OCI-LY7 (cell line): ENCODE measurements around the gene OXTR.

Experiments
- EZH2phosphoT487 ChIP-seq: fragments of 200-600 bp; sonication (generic); IDR thresholded peaks from 2 replicates; pipeline ENCODE4 v1.6.1; 2018; ENCODE audit warnings: low read depth, borderline replicate concordance, mild to moderate bottlenecking, mixed run types, antibody characterized with exemption, low read length, moderate library complexity, mixed read lengths
- TF ChIP-seq, protein P1 (sequence below): fragments of 200-600 bp; sonication (generic); conservative IDR thresholded peaks from 2 replicates; pipeline ENCODE4 v1.5.1; 2014; ENCODE audit warnings: mild to moderate bottlenecking, antibody characterized with exemption, low read length, moderate library complexity, mixed read lengths

GRCh38 chr3:8723612-8724011, 45.8 kb downstream of the OXTR start:
- TF ChIP-seq, protein P1, sequence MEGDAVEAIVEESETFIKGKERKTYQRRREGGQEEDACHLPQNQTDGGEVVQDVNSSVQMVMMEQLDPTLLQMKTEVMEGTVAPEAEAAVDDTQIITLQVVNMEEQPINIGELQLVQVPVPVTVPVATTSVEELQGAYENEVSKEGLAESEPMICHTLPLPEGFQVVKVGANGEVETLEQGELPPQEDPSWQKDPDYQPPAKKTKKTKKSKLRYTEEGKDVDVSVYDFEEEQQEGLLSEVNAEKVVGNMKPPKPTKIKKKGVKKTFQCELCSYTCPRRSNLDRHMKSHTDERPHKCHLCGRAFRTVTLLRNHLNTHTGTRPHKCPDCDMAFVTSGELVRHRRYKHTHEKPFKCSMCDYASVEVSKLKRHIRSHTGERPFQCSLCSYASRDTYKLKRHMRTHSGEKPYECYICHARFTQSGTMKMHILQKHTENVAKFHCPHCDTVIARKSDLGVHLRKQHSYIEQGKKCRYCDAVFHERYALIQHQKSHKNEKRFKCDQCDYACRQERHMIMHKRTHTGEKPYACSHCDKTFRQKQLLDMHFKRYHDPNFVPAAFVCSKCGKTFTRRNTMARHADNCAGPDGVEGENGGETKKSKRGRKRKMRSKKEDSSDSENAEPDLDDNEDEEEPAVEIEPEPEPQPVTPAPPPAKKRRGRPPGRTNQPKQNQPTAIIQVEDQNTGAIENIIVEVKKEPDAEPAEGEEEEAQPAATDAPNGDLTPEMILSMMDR = no peak
- TF ChIP-seq EZH2phosphoT487 = no peak
